Measurements from ENCODE around the gene ADCK2. TPM values are rescaled to one million over a fixed set of nuclear protein-coding genes. Genes with fewer than 3 reads are reported as not detected.

Gene ADCK2
- polyA plus RNA-seq, 1 of the 3 experiments (the other 2 are of a cell fraction), result 19.0 TPM

DNA sequence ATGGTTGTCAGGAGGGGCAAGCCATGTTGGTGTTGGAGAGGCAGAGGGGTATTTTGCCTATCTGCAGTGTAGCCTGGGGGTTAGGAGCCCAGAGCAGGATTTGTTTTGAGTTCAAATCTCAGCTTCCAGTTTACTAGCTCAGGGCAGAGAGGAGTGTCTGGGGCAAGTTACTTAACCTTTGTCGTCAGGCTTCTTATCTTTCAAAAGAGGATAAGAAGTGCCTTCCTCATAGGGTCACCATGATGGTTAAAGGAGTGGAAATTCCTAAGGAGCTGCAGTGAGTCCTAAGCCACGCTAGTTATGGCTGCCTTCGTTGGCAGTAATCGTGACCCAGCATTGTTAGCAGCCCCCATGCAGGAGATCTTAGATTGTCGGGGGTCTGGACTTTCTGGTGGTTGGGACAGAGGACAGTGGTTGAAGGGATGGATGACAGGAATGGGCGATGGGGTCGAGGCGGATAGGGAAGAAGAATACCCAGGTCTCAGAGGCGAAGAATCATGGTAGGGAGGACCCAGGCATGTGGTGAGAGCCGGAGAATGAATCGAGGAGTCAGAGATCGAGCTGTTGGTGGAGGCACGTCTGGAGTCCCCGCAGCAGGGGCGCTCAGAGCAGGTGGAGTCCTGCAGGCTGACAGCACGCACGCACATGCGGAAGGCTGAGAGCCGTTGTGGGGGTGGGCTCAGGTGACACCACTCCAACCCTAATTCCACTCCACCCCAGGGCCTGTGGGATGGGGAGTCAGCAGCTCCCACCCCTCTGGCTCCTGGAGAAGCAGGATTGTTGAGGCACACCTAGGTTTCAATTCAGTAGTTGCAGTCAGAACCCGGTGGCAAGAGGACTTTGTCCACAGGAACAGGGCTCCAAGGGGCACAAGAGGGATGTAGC lies 11.6 kb downstream of the ADCK2 start:
- Histone ChIP-seq H3F3A (replicated peaks; ENCODE audit: insufficient read depth) (no peaks in the 10 kb centered on the region), H3K9me3 (no peaks in the 10 kb centered on the region), H3K9ac (no peak overlapping the region), H3K9me2 (no peaks in the 10 kb centered on the region), H3K4me1 (ENCODE audit: control insufficient read depth in 1 of 2, insufficient read depth in 2 of 2, low read depth in 1 of 2, low read length in 1 of 2) (no peaks in the 10 kb centered on the region), H3K36me3 (replicated peaks in 1 of 2; ENCODE audit: control insufficient read depth in 1 of 2, insufficient read depth in 2 of 2, low read length in 1 of 2) (peaks cover 5 to 6% of the 10 kb centered on the region in 2 experiments), H2AFZ (ENCODE audit: low read depth) (no peak overlapping the region), H3K4me2 (no peak overlapping the region), H3K27ac (ENCODE audit: low read depth in 2 of 2, low read length in 1 of 2) (no peak overlapping the region), H3K79me2 (ENCODE audit: insufficient read depth) (no peaks in the 10 kb centered on the region), H3K27me3 (ENCODE audit: insufficient read depth) (no peaks in the 10 kb centered on the region), H4K20me1 (ENCODE audit: insufficient read depth) (no peaks in the 10 kb centered on the region), H3K4me3 (ENCODE audit: low read depth in 2 of 2, low read length in 1 of 2) (no peak overlapping the region)
- WGBS (ENCODE audit: low lambda C conversion rate), result 95% methylated on average over 20 of the region's 20 CpGs
- POLR2A ChIA-PET, result interaction anchor here (0.7 kb wide), 1 partner anchor 235 kb away, joined by 3 read pairs; no protein-coding TSS in a partner anchor
- no peak for TF ChIP-seq MEF2A (IDR thresholded peaks at IDR 0.05; ENCODE audit: borderline replicate concordance, low read depth)
- no peak for TF ChIP-seq GATA2 (CRISPR knock-in tag; IDR thresholded peaks at IDR 0.05)
- no peak for TF ChIP-seq GABPA (IDR thresholded peaks at IDR 0.05; ENCODE audit: low read depth)
- TF ChIP-seq, protein P1, sequence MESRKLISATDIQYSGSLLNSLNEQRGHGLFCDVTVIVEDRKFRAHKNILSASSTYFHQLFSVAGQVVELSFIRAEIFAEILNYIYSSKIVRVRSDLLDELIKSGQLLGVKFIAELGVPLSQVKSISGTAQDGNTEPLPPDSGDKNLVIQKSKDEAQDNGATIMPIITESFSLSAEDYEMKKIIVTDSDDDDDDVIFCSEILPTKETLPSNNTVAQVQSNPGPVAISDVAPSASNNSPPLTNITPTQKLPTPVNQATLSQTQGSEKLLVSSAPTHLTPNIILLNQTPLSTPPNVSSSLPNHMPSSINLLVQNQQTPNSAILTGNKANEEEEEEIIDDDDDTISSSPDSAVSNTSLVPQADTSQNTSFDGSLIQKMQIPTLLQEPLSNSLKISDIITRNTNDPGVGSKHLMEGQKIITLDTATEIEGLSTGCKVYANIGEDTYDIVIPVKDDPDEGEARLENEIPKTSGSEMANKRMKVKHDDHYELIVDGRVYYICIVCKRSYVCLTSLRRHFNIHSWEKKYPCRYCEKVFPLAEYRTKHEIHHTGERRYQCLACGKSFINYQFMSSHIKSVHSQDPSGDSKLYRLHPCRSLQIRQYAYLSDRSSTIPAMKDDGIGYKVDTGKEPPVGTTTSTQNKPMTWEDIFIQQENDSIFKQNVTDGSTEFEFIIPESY (IDR thresholded peaks at IDR 0.05; ENCODE audit: borderline replicate concordance, low read depth), result no peak
- no peak for TF ChIP-seq RXRA (IDR thresholded peaks at IDR 0.05; ENCODE audit: borderline replicate concordance, low read depth)
- no peak for TF ChIP-seq FOSL2 (IDR thresholded peaks at IDR 0.05; ENCODE audit: borderline replicate concordance, low read depth)
- TF ChIP-seq MXI1 (IDR thresholded peaks at IDR 0.05; ENCODE audit: low read depth, low read length), result no peak
- no peak for TF ChIP-seq YY1 (IDR thresholded peaks at IDR 0.05; ENCODE audit: low read depth)
- TF ChIP-seq, protein P2, sequence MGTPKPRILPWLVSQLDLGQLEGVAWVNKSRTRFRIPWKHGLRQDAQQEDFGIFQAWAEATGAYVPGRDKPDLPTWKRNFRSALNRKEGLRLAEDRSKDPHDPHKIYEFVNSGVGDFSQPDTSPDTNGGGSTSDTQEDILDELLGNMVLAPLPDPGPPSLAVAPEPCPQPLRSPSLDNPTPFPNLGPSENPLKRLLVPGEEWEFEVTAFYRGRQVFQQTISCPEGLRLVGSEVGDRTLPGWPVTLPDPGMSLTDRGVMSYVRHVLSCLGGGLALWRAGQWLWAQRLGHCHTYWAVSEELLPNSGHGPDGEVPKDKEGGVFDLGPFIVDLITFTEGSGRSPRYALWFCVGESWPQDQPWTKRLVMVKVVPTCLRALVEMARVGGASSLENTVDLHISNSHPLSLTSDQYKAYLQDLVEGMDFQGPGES (IDR thresholded peaks at IDR 0.05; ENCODE audit: low read depth, low read length), result no peak
- CTCF ChIA-PET, result interaction anchor here (1.0 to 2.9 kb wide), 4 partner anchors 10 to 167 kb away, joined by 4 to 15 read pairs (median 6); no protein-coding TSS in a partner anchor
- no peak for DNase-seq

DNA sequence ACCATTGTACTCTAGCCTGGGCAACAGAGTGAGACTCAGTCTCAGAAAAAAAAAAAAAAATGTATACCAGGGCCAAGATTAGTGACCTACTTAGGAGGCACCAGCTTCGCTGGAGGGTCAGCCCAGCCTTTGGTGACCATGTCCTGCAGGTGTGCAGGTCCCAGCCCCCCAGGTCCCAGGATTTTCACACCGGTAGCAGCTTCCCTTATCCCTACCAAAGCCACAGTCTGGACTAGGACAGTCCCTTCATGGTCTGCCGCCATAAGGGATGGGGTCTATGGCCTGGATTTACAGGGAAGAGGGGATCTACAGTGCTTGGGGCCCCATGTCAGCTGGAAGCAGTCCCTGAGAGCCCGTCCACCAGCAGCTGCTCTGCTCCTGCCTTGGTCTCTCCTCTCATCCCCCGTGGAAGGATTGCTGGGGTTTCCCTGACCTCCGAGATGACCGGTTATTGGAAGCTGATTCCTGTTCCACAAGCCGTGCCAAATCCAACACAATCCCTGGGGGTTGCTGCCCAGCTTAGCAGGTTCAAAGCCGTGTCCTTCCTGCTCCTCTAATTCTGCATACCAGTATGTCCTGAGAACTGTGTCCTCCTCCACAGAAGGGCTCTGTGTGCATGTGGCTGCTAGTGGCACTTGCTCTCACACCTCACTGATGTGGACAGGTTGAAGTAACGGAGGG lies 12.8 kb downstream of the ADCK2 start:
- WGBS (ENCODE audit: low lambda C conversion rate), result 90% methylated on average over 10 of the region's 10 CpGs
- peaks cover 5 to 8% of the 10 kb centered on the region in 2 experiments for H3K36me3 ChIP-seq (replicated peaks in 1 of 2; ENCODE audit: control insufficient read depth in 1 of 2, insufficient read depth in 2 of 2, low read length in 1 of 2)
- TF ChIP-seq TCF12 (IDR thresholded peaks at IDR 0.05) (no peak), CHD2 (IDR thresholded peaks at IDR 0.05; ENCODE audit: low read length, partially characterized antibody) (no peak), NRF1 (IDR thresholded peaks at IDR 0.05; ENCODE audit: low read depth, low read length) (no peak), RXRA (IDR thresholded peaks at IDR 0.05; ENCODE audit: borderline replicate concordance, low read depth) (no peak), POLR2AphosphoS5 (IDR thresholded peaks at IDR 0.05; ENCODE audit: low read depth, low read length) (no peak), TEAD4 (IDR thresholded peaks at IDR 0.05; ENCODE audit: borderline replicate concordance, insufficient read depth) (no peak), RCOR1 (IDR thresholded peaks at IDR 0.05; ENCODE audit: low read length) (no peak), ELF1 (IDR thresholded peaks at IDR 0.05) (no peak), TAF1 (IDR thresholded peaks at IDR 0.05; ENCODE audit: borderline replicate concordance, low read depth, low read length) (no peak)
- TF ChIP-seq, protein P3, sequence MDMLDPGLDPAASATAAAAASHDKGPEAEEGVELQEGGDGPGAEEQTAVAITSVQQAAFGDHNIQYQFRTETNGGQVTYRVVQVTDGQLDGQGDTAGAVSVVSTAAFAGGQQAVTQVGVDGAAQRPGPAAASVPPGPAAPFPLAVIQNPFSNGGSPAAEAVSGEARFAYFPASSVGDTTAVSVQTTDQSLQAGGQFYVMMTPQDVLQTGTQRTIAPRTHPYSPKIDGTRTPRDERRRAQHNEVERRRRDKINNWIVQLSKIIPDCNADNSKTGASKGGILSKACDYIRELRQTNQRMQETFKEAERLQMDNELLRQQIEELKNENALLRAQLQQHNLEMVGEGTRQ (IDR thresholded peaks at IDR 0.05; ENCODE audit: borderline replicate concordance, low read depth, low read length), result no peak

More for the DNA sequence above, 12.8 kb downstream of the ADCK2 start:
- no peak overlapping the region for H3K9ac ChIP-seq
- H3K4me2 ChIP-seq, result no peak overlapping the region
- H4K20me1 ChIP-seq (ENCODE audit: insufficient read depth), result no peaks in the 10 kb centered on the region
- ChIA-PET POLR2A (interaction anchor here (0.7 to 1.6 kb wide), 2 partner anchors 11 to 234 kb away, joined by 3 to 10 read pairs; partner anchors contain the start of gene NDUFB2), CTCF (interaction anchor here (1.0 to 2.9 kb wide), 6 partner anchors 11 to 168 kb away, joined by 3 to 15 read pairs (median 6); no protein-coding TSS in a partner anchor)
- no peak for DNase-seq
- no peaks in the 10 kb centered on the region for H3F3A ChIP-seq (replicated peaks; ENCODE audit: insufficient read depth)
- H3K27me3 ChIP-seq (ENCODE audit: insufficient read depth), result no peaks in the 10 kb centered on the region
- H3K79me2 ChIP-seq (ENCODE audit: insufficient read depth), result no peaks in the 10 kb centered on the region
- H3K27ac ChIP-seq (ENCODE audit: low read depth in 2 of 2, low read length in 1 of 2), result no peak overlapping the region
- no peaks in the 10 kb centered on the region for H3K9me2 ChIP-seq
- H3K4me3 ChIP-seq (ENCODE audit: low read depth in 2 of 2, low read length in 1 of 2), result no peak overlapping the region
- H3K4me1 ChIP-seq (ENCODE audit: control insufficient read depth in 1 of 2, insufficient read depth in 2 of 2, low read depth in 1 of 2, low read length in 1 of 2), result no peaks in the 10 kb centered on the region
- no peak overlapping the region for H2AFZ ChIP-seq (ENCODE audit: low read depth)
- H3K9me3 ChIP-seq, result no peaks in the 10 kb centered on the region

Measured in SK-N-SH (cell line).